CD4-positive, alpha-beta T cell treated with Interleukin-10 for 1 hour (primary cell): Measurements from ENCODE around the gene SF3B2.
"Not testable (repeated sequence)": the region's sequence is repeated elsewhere in the genome, so short reads cannot be mapped to it uniquely, and the experiment has no call there.

Source experiments
- DNase-seq: peaks from one replicate; pipeline ENCODE4 v3.0.0-alpha.2; 2020

The SF3B2 gene

DNA sequence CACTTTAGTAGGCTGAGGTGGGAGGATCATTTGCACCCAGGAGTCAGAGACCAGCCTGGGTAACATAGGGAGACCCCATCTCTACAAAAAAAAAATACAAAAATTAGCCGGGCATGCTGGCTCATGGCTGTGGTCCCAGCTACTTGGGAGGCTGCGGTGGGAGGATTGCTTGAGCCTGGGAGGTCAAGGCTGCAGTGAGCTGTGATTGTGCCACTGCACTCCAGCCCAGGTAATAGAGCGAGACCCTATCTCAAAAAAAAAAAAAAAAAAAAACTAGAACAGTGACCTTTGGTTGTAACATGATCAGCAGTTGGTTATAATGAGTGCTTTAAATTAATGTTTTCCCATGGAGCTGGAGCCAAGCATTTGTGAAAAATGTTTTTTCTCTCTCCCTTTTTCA lies 62.8 kb downstream of the SF3B2 start:
- DNase-seq: not testable (repeated sequence)

GRCh38 chr11:66115638-66116301 lies 63.6 kb downstream of the SF3B2 start:
- DNase-seq: peak; percentile 68

GRCh38 chr11:66116576-66117361 lies 64.6 kb downstream of the SF3B2 start:
- no peak for DNase-seq

DNA sequence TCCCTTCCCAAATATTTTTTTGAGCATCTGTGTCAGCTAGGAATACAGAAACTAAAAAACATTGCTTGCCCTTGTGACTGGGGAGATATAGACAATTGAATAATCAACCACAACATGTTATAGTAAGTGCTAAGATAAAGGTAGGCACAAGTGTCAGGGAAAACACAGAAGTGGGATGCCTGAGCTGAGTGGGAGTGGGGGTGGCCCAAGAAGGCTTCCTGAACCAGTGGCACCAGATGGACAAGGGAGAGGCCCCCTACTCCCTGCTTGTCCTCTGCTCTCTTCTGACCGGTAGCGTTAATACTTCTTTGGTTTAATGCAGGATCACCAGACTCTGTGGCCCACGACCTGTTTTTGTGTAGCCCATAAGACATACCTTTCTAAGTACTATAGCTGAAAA lies 66.7 kb downstream of the SF3B2 start:
- no peak for DNase-seq
